HG03558 (cell line): Measurements from ENCODE around the gene VWF.
"Not testable (repeated sequence)": the region's sequence is repeated elsewhere in the genome, so short reads cannot be mapped to it uniquely, and the experiment has no call there.

Experiments used
- ATAC-seq: cut with Tn5 transposase; IDR thresholded peaks from one replicate; pipeline ENCODE4 v1.9.1; 2021; ENCODE audit warnings: moderate number of reproducible peaks; ENCODE audit not compliant: unreplicated experiment; ENCODE audit errors: extremely low read depth

The VWF gene

GRCh38 chr12:6110006-6110405 lies 14.5 kb downstream of the VWF start:
- no peak for ATAC-seq

- no peak for ATAC-seq
Measured at GRCh38 chr12:6106218-6106617, 18.3 kb downstream of the VWF start.

- ATAC-seq, result no peak
Measured at GRCh38 chr12:6104842-6105241, 19.6 kb downstream of the VWF start.

GRCh38 chr12:6104027-6104426 lies 20.4 kb downstream of the VWF start:
- ATAC-seq, result no peak

GRCh38 chr12:6102021-6102420 lies 22.4 kb downstream of the VWF start:
- not testable (repeated sequence) for ATAC-seq

- ATAC-seq, result no peak
Measured at GRCh38 chr12:6099316-6099715, 25.2 kb downstream of the VWF start.

GRCh38 chr12:6097411-6097810 lies 27.1 kb downstream of the VWF start:
- ATAC-seq, result no peak

- no peak for ATAC-seq
Measured at GRCh38 chr12:6096527-6096926, 27.9 kb downstream of the VWF start.

- no peak for ATAC-seq
Measured at GRCh38 chr12:6095269-6095668, 29.2 kb downstream of the VWF start.

- ATAC-seq, result no peak
Measured at GRCh38 chr12:6093764-6094163, 30.7 kb downstream of the VWF start.

GRCh38 chr12:6092784-6093722 lies 31.4 kb downstream of the VWF start:
- ATAC-seq, result no peak

GRCh38 chr12:6091786-6092566 lies 32.5 kb downstream of the VWF start:
- no peak for ATAC-seq

- ATAC-seq, result no peak
Measured at GRCh38 chr12:6090803-6091202, 33.7 kb downstream of the VWF start.

- no peak for ATAC-seq
Measured at GRCh38 chr12:6088921-6089747, 35.3 kb downstream of the VWF start.

GRCh38 chr12:6086316-6086715 lies 38.2 kb downstream of the VWF start:
- no peak for ATAC-seq

- ATAC-seq, result no peak
Measured at GRCh38 chr12:6085841-6086240, 38.6 kb downstream of the VWF start.

GRCh38 chr12:6084969-6085450 lies 39.5 kb downstream of the VWF start:
- no peak for ATAC-seq

- no peak for ATAC-seq
Measured at GRCh38 chr12:6084261-6084968, 40.1 kb downstream of the VWF start.

GRCh38 chr12:6083601-6084000 lies 40.9 kb downstream of the VWF start:
- ATAC-seq, result no peak

- no peak for ATAC-seq
Measured at GRCh38 chr12:6082613-6083012, 41.9 kb downstream of the VWF start.
